Liver (tissue), 9 donors: ENCODE measurements around the gene CHD3. TPM values are rescaled to one million over a fixed set of nuclear protein-coding genes. Genes with fewer than 3 reads are reported as not detected.

Source experiments
- DNase-seq: peaks from one replicate; pipeline ENCODE4 v3.0.0-alpha.2; 2017; ENCODE audit warnings: low spot score
- H3K27ac ChIP-seq, 2 donors: one replicate each; pipeline ENCODE4 v1.7.0; 2013; ENCODE audit warnings: inconsistent platforms in 2 of 2, low read length in 2 of 2, control low read depth in 1 of 2, low read depth in 1 of 2, mild to moderate bottlenecking in 1 of 2
- H3K27me3 ChIP-seq, 4 donors: one replicate each; pipeline versions ENCODE4 v1.6.1 to v1.7.0; 2013; ENCODE audit warnings: low read length in 3 of 4, inconsistent platforms in 1 of 4, mild to moderate bottlenecking in 1 of 4, moderate library complexity in 1 of 4; ENCODE audit not compliant: control insufficient read depth in 4 of 4, insufficient read depth in 4 of 4
- H3K36me3 ChIP-seq, 4 donors: one replicate each; pipeline versions ENCODE4 v1.6.1 to v1.7.0; 2013; ENCODE audit warnings: low read length in 3 of 4, mild to moderate bottlenecking in 3 of 4, low read depth in 1 of 4, moderate library complexity in 1 of 4; ENCODE audit not compliant: control insufficient read depth in 4 of 4, insufficient read depth in 3 of 4
- H3K4me1 ChIP-seq, 4 donors: one replicate each; pipeline versions ENCODE4 v1.6.1 to v1.7.0; 2013; ENCODE audit warnings: low read length in 3 of 4, mild to moderate bottlenecking in 3 of 4, moderate library complexity in 1 of 4; ENCODE audit not compliant: control insufficient read depth in 4 of 4, insufficient read depth in 4 of 4
- H3K4me3 ChIP-seq, 3 donors: one replicate each; pipeline versions ENCODE4 v1.6.1 to v1.7.0; 2013; ENCODE audit warnings: low read length in 3 of 3, control low read depth in 1 of 3, low read depth in 1 of 3, mild to moderate bottlenecking in 1 of 3
- H3K9ac ChIP-seq, 2 donors: one replicate each; pipeline ENCODE4 v1.7.0; 2013; ENCODE audit warnings: low read length in 2 of 2, mild to moderate bottlenecking in 2 of 2, moderate library complexity in 2 of 2, control low read depth in 1 of 2, low read depth in 1 of 2
- H3K9me3 ChIP-seq, 4 donors: one replicate each; pipeline versions ENCODE4 v1.6.1 to v1.7.0; 2013; ENCODE audit warnings: low read length in 3 of 4; ENCODE audit not compliant: control insufficient read depth in 4 of 4
- EGR1 ChIP-seq, 2 donors: IDR thresholded peaks; 2 replicates each; pipeline ENCODE4 v1.6.1; 2016 to 2018; ENCODE audit warnings: antibody characterized with exemption in 2 of 2, low read depth in 2 of 2
- FOXA1 ChIP-seq: IDR thresholded peaks from 2 replicates; pipeline ENCODE4 v1.6.1; 2016; ENCODE audit warnings: antibody characterized with exemption
- FOXA2 ChIP-seq: IDR thresholded peaks from 2 replicates; pipeline ENCODE4 v1.6.1; 2016; ENCODE audit warnings: antibody characterized with exemption
- GABPA ChIP-seq, 2 donors: IDR thresholded peaks in 1 of 2; conservative IDR thresholded peaks in 1 of 2; 2 replicates each; pipeline ENCODE4 v1.6.1; 2016; ENCODE audit warnings: antibody characterized with exemption in 2 of 2, mild to moderate bottlenecking in 1 of 2, moderate library complexity in 1 of 2
- HNF4A ChIP-seq, 2 donors: conservative IDR thresholded peaks; 2 replicates each; pipeline ENCODE4 v1.6.1; 2016; ENCODE audit warnings: antibody characterized with exemption in 2 of 2, mild to moderate bottlenecking in 2 of 2
- HNF4G ChIP-seq: IDR thresholded peaks from 2 replicates; pipeline ENCODE4 v1.6.1; 2016; ENCODE audit warnings: antibody characterized with exemption
- JUND ChIP-seq, 2 donors: IDR thresholded peaks; 2 replicates each; pipeline ENCODE4 v1.6.1; 2016; ENCODE audit warnings: antibody characterized with exemption in 2 of 2
- NR2F2 ChIP-seq: IDR thresholded peaks from 2 replicates; pipeline ENCODE4 v1.6.1; 2016; ENCODE audit warnings: antibody characterized with exemption
- RAD21 ChIP-seq, 2 donors: IDR thresholded peaks; 2 replicates each; pipeline ENCODE4 v1.6.1; 2016; ENCODE audit warnings: antibody characterized with exemption in 2 of 2, mild to moderate bottlenecking in 2 of 2
- RXRA ChIP-seq, 2 donors: IDR thresholded peaks; 2 replicates each; pipeline ENCODE4 v1.6.1; 2017 to 2018; ENCODE audit warnings: antibody characterized with exemption in 2 of 2, mild to moderate bottlenecking in 1 of 2
- SP1 ChIP-seq: IDR thresholded peaks from 2 replicates; pipeline ENCODE4 v1.6.1; 2018; ENCODE audit warnings: antibody characterized with exemption, mild to moderate bottlenecking
- TAF1 ChIP-seq: conservative IDR thresholded peaks from 2 replicates; pipeline ENCODE4 v1.6.1; 2016; ENCODE audit warnings: antibody characterized with exemption, mild to moderate bottlenecking
- YY1 ChIP-seq: IDR thresholded peaks from 2 replicates; pipeline ENCODE4 v1.6.1; 2016; ENCODE audit warnings: antibody characterized with exemption, mild to moderate bottlenecking
- ZBTB33 ChIP-seq: IDR thresholded peaks from 2 replicates; pipeline ENCODE4 v1.6.1; 2016; ENCODE audit warnings: antibody characterized with exemption
- WGBS: extraction: QIAGEN DNeasy Blood & Tissue Kit; methylation state at CpG from one replicate; pipeline ENCODE4 v1.1.7; 2013; 5-methylcytosine and 5-hydroxymethylcytosine counted together
- polyA plus RNA-seq, 2 donors: library from polyadenylated mRNA; stranded (reverse) in 1 of 2; unstranded in 1 of 2; fragments of 200-250 nt in 1 of 2; fragments of >200 nt in 1 of 2; fragmentation: Nextera tagmentation in 1 of 2; extraction: Ambion mirVana in 1 of 2; gene quantifications; one replicate each; pipeline versions ENCODE4 v1.2.1 to v1.2.3, GENCODE V29; 2013 to 2015
- total RNA-seq, 2 donors: library from RNA; depleted of rRNA; stranded (reverse); fragments of >200 nt; gene quantifications; one replicate each; pipeline ENCODE4 v1.2.3, GENCODE V29; 2014
- TF ChIP-seq, protein P1 (sequence below): IDR thresholded peaks from 2 replicates; pipeline ENCODE4 v1.6.1; 2016; ENCODE audit warnings: antibody characterized with exemption
- TF ChIP-seq, protein P2 (sequence below): IDR thresholded peaks from 2 replicates; pipeline ENCODE4 v1.6.1; 2016; ENCODE audit warnings: antibody characterized with exemption
- TF ChIP-seq, protein P3 (sequence below): fragments of 150-350 bp; IDR thresholded peaks from 2 replicates; pipeline ENCODE4 v1.5.1; 2017; ENCODE audit warnings: improper control_type of control experiment, low read depth, low read length; ENCODE audit not compliant: missing input control
- TF ChIP-seq, protein P4 (sequence below): IDR thresholded peaks from 2 replicates; pipeline ENCODE4 v1.6.1; 2016; ENCODE audit warnings: antibody characterized with exemption, mild to moderate bottlenecking
- donor health status: healthy.
- donor health status: healthy.
- donor health status: healthy.
- donor health status: healthy.
- donor health status: healthy.

The CHD3 gene
- total and polyA plus RNA-seq, 4 donors: 1.9 to 14.4 (median 7.2) TPM

GRCh38 chr17:7929158-7930023 lies 40.8 kb downstream of the CHD3 start, which contains the start of gene KCNAB3:
KCNAB3 (minus strand) TSS chr17:7929856; CDS start chr17:7929435, 421 bp downstream.
- Histone ChIP-seq H3K36me3 (no peaks in the 10 kb centered on the region), H3K4me1 (peaks cover 5 to 27% (median 17%) of the 10 kb centered on the region in 4 donors), H3K4me3 (no peak within 1 kb of the TSS), H3K9ac (no peak within 1 kb of the TSS), H3K27me3 (no peaks in the 10 kb centered on the region), H3K27ac (no peak within 1 kb of the TSS), H3K9me3 (no peaks in the 10 kb centered on the region)
- WGBS: 73% methylated on average over 67 of the region's 67 CpGs
- peak; percentile 59 for DNase-seq
- TF ChIP-seq HNF4G (no peak), TAF1 (no peak), SP1 (no peak), FOXA2 (no peak), JUND (IDR thresholded peaks at IDR 0.05) (no peak), RXRA (IDR thresholded peaks at IDR 0.05) (no peak), EGR1 (IDR thresholded peaks at IDR 0.05; ENCODE audit: low read depth in 2 of 2) (no peak), HNF4A (conservative IDR thresholded peaks at IDR 0.05) (no peak), YY1 (no peak), GABPA (IDR thresholded peaks at IDR 0.05 in 1 of 2, conservative IDR thresholded peaks at IDR 0.05 in 1 of 2) (no peak), RAD21 (IDR thresholded peaks at IDR 0.05) (no peak), NR2F2 (no peak), ZBTB33 (no peak), FOXA1 (no peak)
- TF ChIP-seq, protein P1, sequence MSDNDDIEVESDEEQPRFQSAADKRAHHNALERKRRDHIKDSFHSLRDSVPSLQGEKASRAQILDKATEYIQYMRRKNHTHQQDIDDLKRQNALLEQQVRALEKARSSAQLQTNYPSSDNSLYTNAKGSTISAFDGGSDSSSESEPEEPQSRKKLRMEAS: no peak
- TF ChIP-seq, protein P2, sequence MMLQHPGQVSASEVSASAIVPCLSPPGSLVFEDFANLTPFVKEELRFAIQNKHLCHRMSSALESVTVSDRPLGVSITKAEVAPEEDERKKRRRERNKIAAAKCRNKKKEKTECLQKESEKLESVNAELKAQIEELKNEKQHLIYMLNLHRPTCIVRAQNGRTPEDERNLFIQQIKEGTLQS: no peak
- TF ChIP-seq, protein P3, sequence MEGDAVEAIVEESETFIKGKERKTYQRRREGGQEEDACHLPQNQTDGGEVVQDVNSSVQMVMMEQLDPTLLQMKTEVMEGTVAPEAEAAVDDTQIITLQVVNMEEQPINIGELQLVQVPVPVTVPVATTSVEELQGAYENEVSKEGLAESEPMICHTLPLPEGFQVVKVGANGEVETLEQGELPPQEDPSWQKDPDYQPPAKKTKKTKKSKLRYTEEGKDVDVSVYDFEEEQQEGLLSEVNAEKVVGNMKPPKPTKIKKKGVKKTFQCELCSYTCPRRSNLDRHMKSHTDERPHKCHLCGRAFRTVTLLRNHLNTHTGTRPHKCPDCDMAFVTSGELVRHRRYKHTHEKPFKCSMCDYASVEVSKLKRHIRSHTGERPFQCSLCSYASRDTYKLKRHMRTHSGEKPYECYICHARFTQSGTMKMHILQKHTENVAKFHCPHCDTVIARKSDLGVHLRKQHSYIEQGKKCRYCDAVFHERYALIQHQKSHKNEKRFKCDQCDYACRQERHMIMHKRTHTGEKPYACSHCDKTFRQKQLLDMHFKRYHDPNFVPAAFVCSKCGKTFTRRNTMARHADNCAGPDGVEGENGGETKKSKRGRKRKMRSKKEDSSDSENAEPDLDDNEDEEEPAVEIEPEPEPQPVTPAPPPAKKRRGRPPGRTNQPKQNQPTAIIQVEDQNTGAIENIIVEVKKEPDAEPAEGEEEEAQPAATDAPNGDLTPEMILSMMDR: no peak
- TF ChIP-seq, protein P4, sequence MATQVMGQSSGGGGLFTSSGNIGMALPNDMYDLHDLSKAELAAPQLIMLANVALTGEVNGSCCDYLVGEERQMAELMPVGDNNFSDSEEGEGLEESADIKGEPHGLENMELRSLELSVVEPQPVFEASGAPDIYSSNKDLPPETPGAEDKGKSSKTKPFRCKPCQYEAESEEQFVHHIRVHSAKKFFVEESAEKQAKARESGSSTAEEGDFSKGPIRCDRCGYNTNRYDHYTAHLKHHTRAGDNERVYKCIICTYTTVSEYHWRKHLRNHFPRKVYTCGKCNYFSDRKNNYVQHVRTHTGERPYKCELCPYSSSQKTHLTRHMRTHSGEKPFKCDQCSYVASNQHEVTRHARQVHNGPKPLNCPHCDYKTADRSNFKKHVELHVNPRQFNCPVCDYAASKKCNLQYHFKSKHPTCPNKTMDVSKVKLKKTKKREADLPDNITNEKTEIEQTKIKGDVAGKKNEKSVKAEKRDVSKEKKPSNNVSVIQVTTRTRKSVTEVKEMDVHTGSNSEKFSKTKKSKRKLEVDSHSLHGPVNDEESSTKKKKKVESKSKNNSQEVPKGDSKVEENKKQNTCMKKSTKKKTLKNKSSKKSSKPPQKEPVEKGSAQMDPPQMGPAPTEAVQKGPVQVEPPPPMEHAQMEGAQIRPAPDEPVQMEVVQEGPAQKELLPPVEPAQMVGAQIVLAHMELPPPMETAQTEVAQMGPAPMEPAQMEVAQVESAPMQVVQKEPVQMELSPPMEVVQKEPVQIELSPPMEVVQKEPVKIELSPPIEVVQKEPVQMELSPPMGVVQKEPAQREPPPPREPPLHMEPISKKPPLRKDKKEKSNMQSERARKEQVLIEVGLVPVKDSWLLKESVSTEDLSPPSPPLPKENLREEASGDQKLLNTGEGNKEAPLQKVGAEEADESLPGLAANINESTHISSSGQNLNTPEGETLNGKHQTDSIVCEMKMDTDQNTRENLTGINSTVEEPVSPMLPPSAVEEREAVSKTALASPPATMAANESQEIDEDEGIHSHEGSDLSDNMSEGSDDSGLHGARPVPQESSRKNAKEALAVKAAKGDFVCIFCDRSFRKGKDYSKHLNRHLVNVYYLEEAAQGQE: no peak
